ENCODE data around the gene GRM8.

The GRM8 gene

GRCh38 chr7:127146746-127147536 lies 105.8 kb downstream of the GRM8 start:
- no peak for DNase-seq

GRCh38 chr7:127137146-127137545 lies 115.6 kb downstream of the GRM8 start:
- no peak for DNase-seq

DNA sequence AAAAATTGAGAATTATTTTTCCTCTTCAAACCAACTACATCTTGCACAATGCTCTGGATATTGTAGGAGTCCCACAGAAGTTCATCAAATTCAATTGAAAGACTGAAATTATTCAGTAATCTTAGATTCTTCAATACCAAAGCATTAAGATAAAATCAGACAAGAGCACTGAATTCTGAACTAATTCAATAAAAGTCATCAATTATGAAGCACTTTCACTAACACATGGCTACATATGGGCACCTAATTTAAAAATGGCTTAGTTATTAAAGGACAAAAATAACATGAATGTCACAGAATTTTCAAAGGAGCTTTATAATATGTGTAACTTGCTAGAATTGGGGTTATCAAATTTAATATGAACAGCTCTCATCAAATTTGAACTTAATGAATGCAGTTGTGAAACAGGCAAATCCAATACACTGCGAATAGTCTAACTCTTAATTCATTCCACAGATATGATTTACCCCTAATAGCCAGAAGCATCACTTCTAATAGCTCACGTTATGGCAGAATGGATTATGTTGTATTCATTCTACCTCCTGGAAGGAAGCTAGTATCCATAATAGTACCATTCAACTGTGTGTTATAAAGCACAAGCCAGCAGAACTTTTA lies 116.8 kb downstream of the GRM8 start:
- no peak for DNase-seq

DNA sequence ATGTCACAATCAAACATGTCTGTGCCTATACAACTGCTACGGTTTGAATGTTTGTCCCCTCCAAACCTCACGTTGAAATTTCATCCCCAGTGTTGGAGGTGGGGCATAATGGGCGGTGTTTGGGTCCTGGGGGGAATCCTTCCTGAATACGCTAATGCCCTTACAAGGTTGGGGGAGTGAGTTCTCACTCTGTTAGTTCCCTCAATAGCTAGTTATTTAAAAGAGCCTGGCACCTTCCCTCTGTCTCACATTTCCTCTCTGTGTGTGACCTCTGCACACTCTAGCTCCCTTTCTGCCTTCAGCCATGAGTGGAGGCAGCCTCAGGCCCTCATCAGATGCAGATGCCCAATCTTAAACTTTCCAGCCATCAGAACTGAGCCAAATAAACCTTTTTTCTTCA lies 129.5 kb downstream of the GRM8 start:
- DNase-seq, result no peak

DNA sequence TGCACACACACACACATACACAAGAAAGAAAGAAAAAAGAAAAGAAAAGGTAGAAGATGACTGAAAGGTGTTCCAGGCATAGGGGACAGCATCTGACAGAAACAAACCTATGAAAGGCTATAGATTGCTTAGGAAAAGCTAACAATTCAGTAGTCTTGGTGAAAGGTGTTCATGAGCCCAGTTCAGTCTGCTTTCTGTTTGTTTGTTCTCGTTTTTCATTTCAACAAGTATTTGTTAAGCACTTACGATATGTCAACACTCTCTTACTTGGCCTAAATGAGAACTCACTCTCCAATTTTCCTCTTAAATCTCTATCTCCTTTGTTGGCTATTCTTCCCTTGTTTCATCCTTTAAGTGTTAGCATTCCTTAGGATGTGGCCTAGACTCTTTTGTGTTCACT lies 133.2 kb downstream of the GRM8 start:
- DNase-seq, result no peak

DNA sequence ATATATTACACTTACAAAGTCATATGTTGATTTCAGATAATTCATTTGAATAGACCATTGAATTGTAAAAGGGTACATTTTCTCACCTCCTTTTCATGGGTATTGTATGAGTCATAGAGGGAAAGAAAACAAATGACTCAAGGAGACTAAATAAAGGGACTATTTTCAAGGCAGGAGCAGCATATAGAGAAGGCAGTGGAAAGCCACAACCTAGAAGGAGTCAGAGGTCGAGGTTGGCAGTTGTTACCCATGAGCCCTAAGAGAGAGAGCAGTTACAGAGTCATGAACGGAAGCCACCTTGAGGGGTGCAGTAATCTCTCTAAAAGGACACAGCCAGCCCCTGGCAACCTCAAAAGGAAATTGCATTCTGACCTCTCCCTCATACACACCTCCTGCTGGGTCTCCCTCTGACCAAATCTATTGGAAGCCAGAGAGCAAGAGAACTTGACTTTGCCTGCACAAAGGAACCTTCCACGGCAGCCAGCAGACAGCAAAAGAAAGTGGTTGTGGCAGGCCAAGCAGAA lies 137.9 kb downstream of the GRM8 start:
- DNase-seq, result no peak

GRCh38 chr7:127107601-127108007 lies 145.1 kb downstream of the GRM8 start:
- peak; percentile 50 to 58 for DNase-seq

GRCh38 chr7:127093340-127093739 lies 159.4 kb downstream of the GRM8 start:
- no peak for DNase-seq

DNA sequence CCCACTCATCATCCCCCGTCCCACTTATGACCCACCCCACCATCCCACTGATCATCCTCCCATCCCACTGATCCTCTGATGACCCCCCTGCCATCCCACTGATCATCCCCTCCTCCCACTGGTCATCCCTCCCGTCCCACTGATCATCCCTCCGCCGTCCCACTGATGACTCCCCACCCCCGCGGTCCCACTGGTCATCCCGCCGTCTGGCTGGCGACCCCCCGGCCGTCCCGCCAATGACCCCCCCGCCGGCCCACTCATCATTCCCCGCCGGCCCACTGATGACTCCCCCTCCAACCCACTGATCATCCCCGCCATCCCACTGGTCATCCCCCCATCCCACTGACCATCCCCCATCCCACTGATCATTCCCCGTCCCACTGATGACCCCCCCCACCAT lies 161.1 kb downstream of the GRM8 start:
- no peak for DNase-seq

DNA sequence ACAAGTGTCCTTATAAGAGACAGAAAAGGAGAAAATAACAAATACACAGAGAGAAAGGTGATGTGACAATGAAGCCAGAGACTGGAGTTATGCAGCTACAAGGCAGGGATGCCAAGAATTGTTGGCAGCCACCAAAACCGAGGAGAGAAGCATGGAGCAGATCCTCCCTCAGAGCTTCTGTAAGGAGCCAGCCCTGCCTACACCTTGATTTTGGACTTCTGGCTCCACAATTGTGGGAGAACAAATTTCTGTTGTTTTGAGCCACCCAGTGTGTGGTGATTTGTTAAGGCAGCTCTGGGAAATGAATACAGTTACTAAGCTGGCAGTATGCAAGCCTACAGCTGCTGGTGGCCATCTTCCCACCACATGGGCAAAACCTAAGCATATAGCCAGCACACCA lies 163.6 kb downstream of the GRM8 start:
- DNase-seq, result no peak

GRCh38 chr7:127081539-127081938 lies 171.2 kb downstream of the GRM8 start:
- no peak for DNase-seq

DNA sequence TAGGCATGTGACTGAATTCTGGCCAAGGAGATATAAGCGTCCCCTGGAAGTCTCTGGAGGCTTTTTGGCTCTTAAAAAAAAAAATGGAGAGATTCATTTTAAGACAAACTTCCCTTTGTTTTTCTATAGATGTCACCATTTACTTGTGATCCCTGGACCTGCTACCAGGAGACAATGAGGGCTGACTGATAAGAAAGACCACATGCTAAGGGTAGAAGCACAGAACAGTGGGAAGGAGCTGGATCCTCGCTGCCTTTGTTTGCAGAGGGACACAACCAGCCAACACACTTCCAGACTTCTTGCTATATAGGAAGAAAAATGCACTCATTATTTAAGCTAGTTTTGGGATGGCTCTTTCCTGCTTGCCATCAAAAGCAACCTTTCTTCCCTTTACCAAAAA lies 172.2 kb downstream of the GRM8 start:
- no peak for DNase-seq

DNA sequence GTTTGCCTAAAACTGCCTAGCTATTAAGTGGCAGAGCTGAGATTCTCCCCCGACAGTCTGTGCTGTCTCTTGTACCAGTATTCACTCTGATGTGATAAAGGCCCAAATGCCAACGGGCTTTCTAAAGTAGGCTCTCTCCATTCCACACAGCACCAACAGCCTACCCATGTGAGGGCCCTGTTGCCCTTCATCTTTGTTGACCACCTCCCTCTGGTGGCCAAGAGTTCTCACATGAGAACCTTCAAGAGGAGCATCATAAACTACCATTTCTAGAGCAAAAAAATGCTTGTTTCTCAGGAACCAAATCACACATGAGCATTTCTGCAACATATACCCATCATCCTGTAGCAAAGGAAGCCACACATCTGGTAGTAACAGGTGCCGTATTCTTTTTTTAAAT lies 185.8 kb downstream of the GRM8 start:
- peak; percentile 33 to 47 for DNase-seq

DNA sequence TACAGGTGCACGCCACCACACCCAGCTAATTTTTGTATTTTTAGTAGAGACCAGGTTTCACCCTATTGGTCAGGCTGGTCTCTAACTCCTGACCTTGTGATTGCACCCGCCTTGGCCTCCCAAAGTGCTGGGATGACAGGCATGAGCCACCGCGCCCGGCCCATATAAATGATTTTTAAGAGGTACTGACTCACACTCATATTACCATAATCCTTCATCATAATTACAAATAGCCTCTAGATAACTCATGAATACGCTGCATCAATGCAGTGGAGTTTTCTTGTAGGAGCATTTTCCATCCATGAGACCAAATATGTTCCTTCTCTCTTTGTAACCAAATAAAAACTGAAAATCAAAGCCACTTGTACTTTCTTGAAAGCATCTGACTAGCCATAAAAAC lies 193.3 kb downstream of the GRM8 start:
- no peak for DNase-seq

DNA sequence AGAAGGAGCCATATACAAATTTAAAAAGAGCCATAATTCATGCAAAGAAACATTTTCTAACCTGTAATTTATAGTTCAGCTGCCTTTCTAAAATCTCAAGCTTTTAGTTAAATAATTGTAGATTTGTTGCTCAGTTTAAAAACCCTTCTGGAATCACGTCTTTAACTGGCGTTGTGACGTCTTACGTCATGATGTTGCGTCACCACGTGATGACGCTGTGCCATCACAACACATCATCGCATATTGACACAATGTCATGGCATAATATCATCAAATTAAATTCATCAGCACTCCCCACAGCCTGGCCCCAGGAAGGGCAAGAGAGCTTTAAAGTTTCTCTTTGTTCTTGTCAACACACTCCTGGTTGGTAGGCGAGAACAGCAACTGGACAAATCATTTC lies 194.8 kb downstream of the GRM8 start:
- DNase-seq, result no peak

DNA sequence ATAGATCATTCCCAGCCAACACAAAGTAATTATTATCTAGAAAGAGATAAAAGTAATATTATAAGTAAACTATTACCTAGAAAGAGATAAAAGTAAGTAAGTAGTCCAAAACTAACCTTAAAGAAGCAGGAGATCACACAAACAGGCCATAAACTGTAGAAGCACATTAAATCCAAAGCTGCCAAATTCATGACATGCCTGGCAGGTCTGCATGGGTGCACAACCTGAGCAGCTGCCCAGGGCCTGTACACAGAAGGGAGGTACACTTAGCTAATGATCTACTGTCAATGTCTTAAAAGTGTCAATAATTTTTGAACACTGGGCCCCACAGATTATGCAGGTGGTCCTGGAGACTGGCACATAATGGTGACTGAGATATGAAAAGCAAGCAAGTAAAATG lies 196.5 kb downstream of the GRM8 start:
- no peak for DNase-seq

DNA sequence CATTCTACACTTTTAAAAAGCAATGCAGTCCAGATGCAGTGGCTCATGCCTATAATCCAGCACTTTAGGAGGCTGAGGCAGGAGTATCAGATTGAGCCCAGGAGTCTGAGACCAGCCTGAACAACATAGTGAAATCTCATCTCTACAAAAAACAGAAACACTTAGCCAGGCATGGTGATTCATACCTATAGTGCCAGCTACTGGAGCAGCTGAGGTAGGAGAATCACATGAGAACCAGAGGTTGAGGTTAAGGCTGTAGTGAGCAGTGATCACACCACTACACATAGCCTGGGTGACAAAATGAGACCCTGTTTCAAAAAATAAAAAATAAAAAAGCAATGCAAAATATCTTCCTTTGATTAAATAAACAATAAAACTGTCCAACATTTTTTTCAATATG lies 205.2 kb downstream of the GRM8 start:
- no peak for DNase-seq

DNA sequence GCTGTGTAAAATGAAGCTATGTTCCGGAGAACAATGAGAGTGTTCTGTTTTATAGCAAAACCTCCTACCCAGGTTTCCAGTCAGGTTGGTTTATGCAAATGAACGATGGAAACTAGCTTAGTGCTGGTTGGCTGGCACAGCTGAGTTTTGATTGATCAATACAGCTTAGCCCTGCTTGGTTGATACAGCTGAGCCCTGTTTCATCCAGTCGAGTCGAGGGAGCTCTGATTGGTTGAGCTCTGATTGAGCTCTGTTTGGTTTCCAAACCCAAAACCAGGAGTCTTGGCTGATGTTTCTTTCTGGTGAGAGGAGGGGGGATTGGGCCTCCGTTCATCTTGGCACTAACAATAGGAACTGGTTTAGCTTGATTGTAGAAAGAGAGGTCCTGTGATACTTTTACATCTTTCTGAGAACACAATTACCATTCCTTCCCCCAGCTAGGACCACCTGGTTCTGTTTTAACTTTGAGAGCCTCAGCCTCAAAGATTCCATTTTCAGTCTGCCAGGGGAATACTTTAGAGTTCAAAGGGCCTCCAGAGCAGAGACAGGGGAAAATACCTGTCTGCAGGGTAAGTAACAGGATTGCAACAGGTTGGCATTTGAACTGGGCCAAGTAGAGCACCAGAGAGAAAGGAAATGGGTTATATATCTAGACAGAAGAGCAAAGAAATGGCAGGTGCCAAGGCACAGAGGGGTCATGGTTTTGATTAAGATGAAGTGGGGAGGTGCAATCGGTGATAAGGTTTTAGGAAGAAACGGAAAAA lies 210.9 kb downstream of the GRM8 start:
- DNase-seq, result no peak

DNA sequence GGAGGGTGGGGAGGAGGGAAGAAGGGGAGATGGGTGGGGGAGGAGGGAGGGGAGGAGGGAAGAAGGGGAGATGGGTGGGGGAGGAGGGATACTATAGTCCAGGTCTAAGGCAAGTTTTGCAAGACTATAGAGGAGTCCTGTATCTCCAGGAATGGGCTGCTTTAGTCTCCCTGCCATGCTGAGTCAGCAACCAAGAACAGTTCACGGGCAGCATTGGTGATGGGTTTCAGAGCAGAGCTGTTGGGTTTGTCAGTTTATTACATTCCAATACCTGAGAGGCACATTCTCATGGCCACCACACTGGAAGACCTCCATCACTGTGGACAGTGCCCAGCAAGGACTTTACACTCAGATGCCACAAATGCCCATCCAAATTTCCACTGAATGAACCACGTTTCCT lies 212.7 kb downstream of the GRM8 start:
- no peak for DNase-seq

DNA sequence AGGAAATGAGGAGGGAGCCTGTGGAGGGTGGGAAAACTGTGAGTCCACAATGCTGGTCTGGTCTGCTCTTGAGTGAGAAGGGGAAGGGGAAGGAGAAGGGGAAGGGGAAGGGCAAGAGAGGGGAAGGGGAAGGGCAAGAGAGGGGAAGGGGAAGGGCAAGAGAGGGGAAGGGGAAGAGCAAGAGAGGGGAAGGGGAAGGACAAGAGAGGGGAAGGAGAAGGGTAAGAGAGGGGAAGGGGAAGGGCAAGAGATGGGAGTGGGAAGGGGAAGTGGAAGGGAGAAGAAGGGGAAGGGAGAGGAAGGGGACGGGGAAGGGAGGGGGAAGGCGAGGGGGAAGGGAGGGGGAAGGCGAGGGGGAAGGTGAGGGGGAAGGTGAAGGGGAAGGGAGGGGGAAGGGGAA lies 213.2 kb downstream of the GRM8 start:
- no peak for DNase-seq

DNA sequence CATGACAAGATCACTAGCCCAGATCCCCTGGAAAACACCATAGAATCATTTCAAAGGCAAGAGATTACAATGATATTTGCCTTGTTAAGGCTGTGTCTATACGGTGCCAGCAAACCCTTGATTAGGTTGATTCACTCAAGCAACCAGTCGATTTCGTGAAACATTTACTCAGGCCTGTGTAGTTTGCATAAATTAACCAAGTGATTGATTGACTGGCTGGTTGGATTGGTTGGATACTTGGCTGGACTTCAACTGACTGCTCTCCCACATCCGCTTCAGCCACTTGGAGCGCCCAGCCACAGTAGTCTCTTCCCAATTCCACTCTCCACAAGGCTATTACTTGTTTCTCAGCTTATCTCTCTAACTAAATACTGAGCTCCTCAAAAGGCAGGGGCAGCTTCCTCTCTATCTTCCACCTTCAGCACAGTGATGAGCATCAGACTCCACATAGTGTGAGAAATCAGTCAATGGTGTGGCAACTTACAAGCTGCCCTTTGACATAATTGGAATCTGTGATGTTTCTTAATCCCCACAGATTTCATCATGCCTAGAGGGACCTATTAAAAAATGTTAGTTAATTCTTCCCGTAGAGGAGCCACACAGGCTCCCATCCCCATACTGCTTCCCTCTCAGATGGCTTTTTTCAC lies 217.4 kb downstream of the GRM8 start:
- DNase-seq, result no peak

DNA sequence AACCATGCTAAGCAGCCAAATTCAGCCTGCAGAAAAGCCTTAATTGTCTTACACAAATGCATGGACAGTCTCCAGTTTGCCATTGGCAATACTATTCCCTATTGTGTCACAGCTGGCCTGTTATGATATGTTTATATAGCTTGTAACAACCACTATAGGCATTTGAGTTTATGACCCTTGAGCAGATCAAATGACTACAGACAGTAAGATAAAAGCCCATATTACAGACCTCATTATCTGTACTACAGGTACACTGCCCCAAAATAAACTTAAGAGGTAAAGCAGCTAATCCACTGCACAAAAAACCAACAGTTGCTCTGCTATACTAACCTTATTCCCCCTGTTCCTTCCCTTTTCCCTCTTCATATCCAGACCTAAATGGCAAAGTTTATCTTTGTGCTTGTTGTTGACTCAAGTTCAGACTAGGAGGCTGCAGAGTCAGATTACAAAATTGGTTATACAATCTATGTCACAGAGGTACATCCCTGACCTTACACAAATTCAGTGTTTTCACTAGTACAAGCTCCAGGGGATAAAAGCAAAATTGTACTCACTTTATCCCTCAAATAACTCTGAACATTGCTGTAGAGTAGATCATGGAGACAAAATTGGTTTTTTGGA lies 218.4 kb downstream of the GRM8 start:
- DNase-seq, result no peak

DNA sequence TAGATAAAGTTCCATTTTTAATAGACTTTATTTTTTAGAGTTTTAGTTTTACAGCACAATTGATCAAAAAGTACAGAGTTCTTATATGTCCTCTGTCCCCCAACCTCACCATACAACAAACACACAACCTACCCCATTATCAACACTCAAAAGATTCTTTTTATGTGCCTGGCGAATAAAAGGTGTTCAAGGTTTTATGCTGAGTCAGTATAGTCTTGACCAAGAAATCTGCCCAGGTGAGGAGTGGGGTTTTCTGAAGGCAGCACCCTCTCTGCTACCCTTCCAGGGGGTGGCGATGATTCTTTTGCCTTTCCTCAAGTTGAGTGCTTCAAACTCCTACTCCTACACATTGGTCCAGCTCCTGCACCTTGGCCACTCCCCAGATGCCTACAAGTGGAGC lies 222.9 kb downstream of the GRM8 start:
- DNase-seq, result no peak

Measured in AML-193 (cell line).